ENCODE results near the gene GNAZ.
A peak's percentile ranks its signal among the peaks of the same experiment; 100 is the strongest.

GNAZ gene

DNA sequence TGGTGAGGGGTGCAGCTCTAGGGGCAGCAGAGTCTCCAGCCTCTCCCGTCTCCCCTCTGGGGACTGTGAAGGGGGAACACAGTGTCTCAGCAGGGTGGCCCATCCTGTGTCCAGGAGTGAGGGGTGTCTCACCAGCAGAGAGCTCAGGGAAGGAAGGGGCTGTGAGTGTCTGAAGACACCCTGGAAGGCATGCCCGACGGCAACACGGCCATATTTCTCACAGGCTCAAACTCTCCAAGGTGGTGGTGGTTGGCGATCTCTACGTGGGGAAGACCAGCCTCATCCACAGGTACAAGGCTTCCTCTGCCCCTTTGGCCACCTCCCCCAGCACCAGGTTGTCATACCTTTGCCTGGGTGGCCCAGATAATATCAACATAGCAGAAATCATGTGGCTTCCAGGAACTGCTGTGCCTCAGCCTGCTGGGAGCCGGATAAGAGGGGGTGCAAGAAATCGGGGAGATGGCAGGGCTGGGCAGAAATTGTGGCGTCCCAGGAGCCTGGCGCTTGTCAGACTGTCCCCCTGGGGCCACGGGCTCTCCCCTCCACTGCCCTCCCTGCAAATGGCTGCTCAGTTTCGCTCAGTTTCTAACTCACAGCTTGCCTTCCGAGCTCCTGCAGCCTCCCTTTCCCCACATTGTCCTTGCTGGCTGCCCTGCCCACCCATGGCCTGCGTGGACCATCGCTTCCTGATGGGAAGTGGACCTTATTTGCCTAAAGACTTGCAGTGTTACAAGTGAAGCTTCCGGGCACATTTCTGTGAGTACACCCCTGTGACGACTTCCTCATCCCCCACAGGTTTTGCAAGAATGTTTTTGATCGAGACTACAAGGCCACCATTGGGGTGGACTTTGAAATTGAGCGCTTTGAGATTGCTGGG, 82.2 kb downstream of the GNAZ start:
- peak overlapping the region; percentile 39 for H3K14ac ChIP-seq (ENCODE audit: low read length)
- no peak overlapping the region for H2BK12ac ChIP-seq (ENCODE audit: low read length)
- peaks cover 9 to 19% of the 10 kb centered on the region in 2 experiments for H3K4me1 ChIP-seq (ENCODE audit: control insufficient read depth in 1 of 2, insufficient read depth in 2 of 2, low read length in 2 of 2)
- DNase-seq: peak in 1 of 2 donors; percentile 51
- no peak overlapping the region for H3K4me2 ChIP-seq (ENCODE audit: low read length)
- H3K9ac ChIP-seq (ENCODE audit: low read length): no peak overlapping the region
- no peaks in the 10 kb centered on the region for H3K36me3 ChIP-seq (ENCODE audit: control insufficient read depth in 1 of 2, insufficient read depth in 2 of 2, low read length in 2 of 2)
- H4K12ac ChIP-seq (ENCODE audit: low read depth, low read length): no peak overlapping the region
- no CpG with 5 or more reads among the region's 19 CpGs for WGBS (ENCODE audit: extremely low coverage, insufficient coverage, insufficient read length)
- H2AK5ac ChIP-seq (ENCODE audit: low read length): peak overlapping the region; percentile 28
- H2BK5ac ChIP-seq (ENCODE audit: low read depth, low read length, poor library complexity): no peak overlapping the region
- peaks cover 4% of the 10 kb centered on the region for H3K79me1 ChIP-seq (ENCODE audit: low read length)
- no peak overlapping the region for H3K27ac ChIP-seq (ENCODE audit: low read depth, low read length)
- H4K91ac ChIP-seq (ENCODE audit: low read depth, low read length): no peak overlapping the region
- no peak overlapping the region for H3K4ac ChIP-seq (ENCODE audit: low read depth, low read length)
- H2BK120ac ChIP-seq (ENCODE audit: insufficient read depth, low read length, poor library complexity): no peak overlapping the region
- no peaks in the 10 kb centered on the region for H3K27me3 ChIP-seq (ENCODE audit: insufficient read depth, low read length)
- H3K18ac ChIP-seq (ENCODE audit: low read length): peak overlapping the region; percentile 30
- H2AFZ ChIP-seq (ENCODE audit: insufficient read depth, low read length, poor library complexity): no peak overlapping the region
- peak overlapping the region; percentile 56 for H4K8ac ChIP-seq (ENCODE audit: low read depth, low read length)
- H3K23ac ChIP-seq (ENCODE audit: low read length): no peak overlapping the region
- H3K79me2 ChIP-seq (ENCODE audit: control insufficient read depth, insufficient read depth, low read length, poor library complexity): no peaks in the 10 kb centered on the region
- H3K4me3 ChIP-seq (ENCODE audit: low read depth, low read length): no peak overlapping the region
- H3K9me3 ChIP-seq (ENCODE audit: insufficient read depth, low read depth, low read length): peaks cover 2% of the 10 kb centered on the region

DNA sequence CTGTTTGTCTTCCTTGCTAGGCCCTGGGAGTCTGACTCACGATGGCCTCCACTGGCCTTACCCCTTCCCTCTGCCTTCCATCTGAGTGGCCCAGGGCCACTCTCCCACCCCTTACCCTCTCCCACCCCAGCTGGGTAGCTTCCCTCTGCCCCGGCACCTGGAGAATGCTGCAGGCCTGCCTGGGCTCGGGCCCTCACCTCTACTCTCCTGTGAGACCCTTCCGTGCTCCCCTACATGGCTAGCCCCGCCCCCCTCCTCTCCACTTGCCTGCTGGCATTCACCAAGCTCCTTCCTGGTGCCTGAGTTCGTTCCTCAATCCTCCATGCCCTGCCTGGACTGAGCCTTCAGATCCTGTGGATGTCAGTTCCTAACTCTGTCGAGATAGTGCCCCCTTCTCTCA, 83.7 kb downstream of the GNAZ start:
- Histone ChIP-seq H3K9me3 (ENCODE audit: insufficient read depth, low read depth, low read length) (peaks cover 2% of the 10 kb centered on the region), H2BK12ac (ENCODE audit: low read length) (no peak overlapping the region), H3K4me3 (ENCODE audit: low read depth, low read length) (no peak overlapping the region), H3K18ac (ENCODE audit: low read length) (no peak overlapping the region), H3K4me2 (ENCODE audit: low read length) (no peak overlapping the region), H3K9ac (ENCODE audit: low read length) (no peak overlapping the region), H3K4me1 (ENCODE audit: control insufficient read depth in 1 of 2, insufficient read depth in 2 of 2, low read length in 2 of 2) (peaks cover 16 to 22% of the 10 kb centered on the region in 2 experiments), H4K8ac (ENCODE audit: low read depth, low read length) (no peak overlapping the region), H3K27me3 (ENCODE audit: insufficient read depth, low read length) (no peaks in the 10 kb centered on the region), H3K23ac (ENCODE audit: low read length) (no peak overlapping the region), H4K91ac (ENCODE audit: low read depth, low read length) (no peak overlapping the region), H3K79me2 (ENCODE audit: control insufficient read depth, insufficient read depth, low read length, poor library complexity) (peaks cover 2% of the 10 kb centered on the region), H2AFZ (ENCODE audit: insufficient read depth, low read length, poor library complexity) (no peak overlapping the region), H3K4ac (ENCODE audit: low read depth, low read length) (no peak overlapping the region), H3K14ac (ENCODE audit: low read length) (no peak overlapping the region), H2BK120ac (ENCODE audit: insufficient read depth, low read length, poor library complexity) (no peak overlapping the region), H3K36me3 (ENCODE audit: control insufficient read depth in 1 of 2, insufficient read depth in 2 of 2, low read length in 2 of 2) (no peaks in the 10 kb centered on the region), H2AK5ac (ENCODE audit: low read length) (no peak overlapping the region), H3K79me1 (ENCODE audit: low read length) (peaks cover 4% of the 10 kb centered on the region), H2BK5ac (ENCODE audit: low read depth, low read length, poor library complexity) (no peak overlapping the region), H3K27ac (ENCODE audit: low read depth, low read length) (no peak overlapping the region), H4K12ac (ENCODE audit: low read depth, low read length) (no peak overlapping the region)
- no CpG with 5 or more reads among the region's 7 CpGs for WGBS (ENCODE audit: extremely low coverage, insufficient coverage, insufficient read length)
- no peak for DNase-seq

DNA sequence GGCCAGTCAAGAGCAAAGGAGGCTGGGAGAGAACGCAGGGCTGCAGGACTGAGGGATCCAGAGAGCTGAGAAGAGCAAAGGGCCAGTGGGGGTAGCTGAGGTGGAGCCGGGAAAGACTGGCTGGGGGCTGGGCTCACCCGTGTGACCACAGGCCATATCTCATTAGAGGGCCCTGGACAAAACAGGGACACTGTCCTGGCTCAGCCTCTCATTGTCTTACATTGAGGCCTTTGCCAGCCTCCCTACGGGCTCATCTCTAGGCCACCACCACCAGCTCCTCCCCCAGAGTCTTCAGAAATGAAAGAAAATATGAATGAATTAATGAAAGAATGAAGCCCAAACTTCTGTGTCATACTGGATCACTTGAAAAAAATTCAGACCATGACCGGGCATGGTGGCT, 84.1 kb downstream of the GNAZ start:
- no CpG with 5 or more reads among the region's 5 CpGs for WGBS (ENCODE audit: extremely low coverage, insufficient coverage, insufficient read length)

DNA sequence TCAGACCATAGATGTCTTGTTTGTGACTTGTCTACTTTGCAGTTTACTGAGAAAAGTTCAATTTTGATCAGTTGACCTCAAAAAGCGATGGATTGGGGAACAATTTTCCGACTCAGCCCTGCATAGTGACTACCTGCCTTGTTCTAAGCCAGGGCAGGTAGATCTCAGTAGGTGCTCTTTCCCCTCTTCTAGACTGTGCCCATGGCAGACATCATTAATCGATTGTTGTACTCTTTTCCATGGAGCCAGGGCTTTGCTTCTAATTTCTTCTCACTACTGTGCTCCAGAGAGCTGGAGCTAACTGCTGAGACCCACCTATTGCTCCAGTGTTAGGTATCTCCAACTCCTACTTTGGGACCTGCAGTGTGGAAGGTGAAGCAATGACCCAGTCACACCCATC, 84.8 kb downstream of the GNAZ start:
- no peak overlapping the region for H3K4me2 ChIP-seq (ENCODE audit: low read length)
- no peak overlapping the region for H3K4me3 ChIP-seq (ENCODE audit: low read depth, low read length)
- H3K4ac ChIP-seq (ENCODE audit: low read depth, low read length): no peak overlapping the region
- H3K27ac ChIP-seq (ENCODE audit: low read depth, low read length): no peak overlapping the region
- no peak overlapping the region for H2BK120ac ChIP-seq (ENCODE audit: insufficient read depth, low read length, poor library complexity)
- peaks cover 16 to 18% of the 10 kb centered on the region in 2 experiments for H3K4me1 ChIP-seq (ENCODE audit: control insufficient read depth in 1 of 2, insufficient read depth in 2 of 2, low read length in 2 of 2)
- no peak overlapping the region for H3K18ac ChIP-seq (ENCODE audit: low read length)
- H3K79me1 ChIP-seq (ENCODE audit: low read length): peaks cover 4% of the 10 kb centered on the region
- no peak overlapping the region for H2AFZ ChIP-seq (ENCODE audit: insufficient read depth, low read length, poor library complexity)
- no CpG with 5 or more reads among the region's 3 CpGs for WGBS (ENCODE audit: extremely low coverage, insufficient coverage, insufficient read length)
- DNase-seq: no peak
- no peaks in the 10 kb centered on the region for H3K36me3 ChIP-seq (ENCODE audit: control insufficient read depth in 1 of 2, insufficient read depth in 2 of 2, low read length in 2 of 2)
- H3K14ac ChIP-seq (ENCODE audit: low read length): no peak overlapping the region
- H2BK5ac ChIP-seq (ENCODE audit: low read depth, low read length, poor library complexity): no peak overlapping the region
- H4K8ac ChIP-seq (ENCODE audit: low read depth, low read length): no peak overlapping the region
- no peak overlapping the region for H2BK12ac ChIP-seq (ENCODE audit: low read length)
- H3K23ac ChIP-seq (ENCODE audit: low read length): no peak overlapping the region
- H3K9me3 ChIP-seq (ENCODE audit: insufficient read depth, low read depth, low read length): no peaks in the 10 kb centered on the region
- peaks cover 2% of the 10 kb centered on the region for H3K79me2 ChIP-seq (ENCODE audit: control insufficient read depth, insufficient read depth, low read length, poor library complexity)
- H4K91ac ChIP-seq (ENCODE audit: low read depth, low read length): no peak overlapping the region
- no peak overlapping the region for H2AK5ac ChIP-seq (ENCODE audit: low read length)
- no peak overlapping the region for H3K9ac ChIP-seq (ENCODE audit: low read length)
- no peak overlapping the region for H4K12ac ChIP-seq (ENCODE audit: low read depth, low read length)
- no peaks in the 10 kb centered on the region for H3K27me3 ChIP-seq (ENCODE audit: insufficient read depth, low read length)

More for the DNA sequence above, 84.1 kb downstream of the GNAZ start:
- H3K9me3 ChIP-seq (ENCODE audit: insufficient read depth, low read depth, low read length): peaks cover 2% of the 10 kb centered on the region
- no peak overlapping the region for H2BK120ac ChIP-seq (ENCODE audit: insufficient read depth, low read length, poor library complexity)
- H3K27me3 ChIP-seq (ENCODE audit: insufficient read depth, low read length): no peaks in the 10 kb centered on the region
- H3K4me3 ChIP-seq (ENCODE audit: low read depth, low read length): no peak overlapping the region
- H3K4me2 ChIP-seq (ENCODE audit: low read length): no peak overlapping the region
- DNase-seq: peak; percentile 47 to 78
- peaks cover 4% of the 10 kb centered on the region for H3K79me1 ChIP-seq (ENCODE audit: low read length)
- no peak overlapping the region for H3K9ac ChIP-seq (ENCODE audit: low read length)
- no peak overlapping the region for H3K4ac ChIP-seq (ENCODE audit: low read depth, low read length)
- peak overlapping the region; percentile 32 for H4K8ac ChIP-seq (ENCODE audit: low read depth, low read length)
- H2BK5ac ChIP-seq (ENCODE audit: low read depth, low read length, poor library complexity): no peak overlapping the region
- no peak overlapping the region for H2BK12ac ChIP-seq (ENCODE audit: low read length)
- H2AK5ac ChIP-seq (ENCODE audit: low read length): no peak overlapping the region
- no peak overlapping the region for H3K27ac ChIP-seq (ENCODE audit: low read depth, low read length)
- no peak overlapping the region for H4K12ac ChIP-seq (ENCODE audit: low read depth, low read length)
- H3K14ac ChIP-seq (ENCODE audit: low read length): no peak overlapping the region
- no peak overlapping the region for H2AFZ ChIP-seq (ENCODE audit: insufficient read depth, low read length, poor library complexity)
- peaks cover 16 to 22% of the 10 kb centered on the region in 2 experiments for H3K4me1 ChIP-seq (ENCODE audit: control insufficient read depth in 1 of 2, insufficient read depth in 2 of 2, low read length in 2 of 2)
- H3K18ac ChIP-seq (ENCODE audit: low read length): no peak overlapping the region
- no peak overlapping the region for H3K23ac ChIP-seq (ENCODE audit: low read length)
- no peaks in the 10 kb centered on the region for H3K36me3 ChIP-seq (ENCODE audit: control insufficient read depth in 1 of 2, insufficient read depth in 2 of 2, low read length in 2 of 2)
- peaks cover 2% of the 10 kb centered on the region for H3K79me2 ChIP-seq (ENCODE audit: control insufficient read depth, insufficient read depth, low read length, poor library complexity)
- no peak overlapping the region for H4K91ac ChIP-seq (ENCODE audit: low read depth, low read length)
